Measurements from ENCODE around the gene KCTD18. TPM values are rescaled to one million over a fixed set of nuclear protein-coding genes. Genes with fewer than 3 reads are reported as not detected.

Gene KCTD18
- total and polyA plus RNA-seq, 2 of the 8 experiments (the other 6 are each of a cell fraction or from before 2014, with no cell fraction given), result 1.6 to 3.1 TPM

GRCh38 chr2:200506679-200507078 is 3.2 kb downstream of the KCTD18 start:
- no peak overlapping the region for H2BK15ac ChIP-seq (ENCODE audit: low read length)
- no peaks in the 10 kb centered on the region for H4K20me1 ChIP-seq (replicated peaks in 1 of 2; ENCODE audit: control insufficient read depth in 1 of 2, insufficient read depth in 2 of 2, low read length in 2 of 2)
- H3K4me3 ChIP-seq (ENCODE audit: extremely low read depth in 1 of 4, insufficient read depth in 2 of 4, low read depth in 3 of 4, low read length in 4 of 4), result no peak overlapping the region
- no peak overlapping the region for H2BK5ac ChIP-seq (ENCODE audit: low read depth, low read length)
- no peak overlapping the region for H4K5ac ChIP-seq (ENCODE audit: insufficient read length, low read depth, low read length)
- H3K4me1 ChIP-seq (replicated peaks in 1 of 4; ENCODE audit: control insufficient read depth in 3 of 4, insufficient read depth in 4 of 4, low read length in 3 of 4), result peaks cover 0 to 3% (median under 1%) of the 10 kb centered on the region in 4 experiments; a peak in 2 of 7 replicates
- H3K4ac ChIP-seq (replicated peaks; ENCODE audit: insufficient read length, low read depth, low read length), result no peak overlapping the region
- H3K14ac ChIP-seq (ENCODE audit: insufficient read length), result no peak overlapping the region
- ChIA-PET POLR2A (ENCODE audit: partially characterized antibody) (no interaction called here), CTCF (ENCODE audit: partially characterized antibody) (interaction anchor here (0.8 to 1.5 kb wide), 3 partner anchors 10 to 23 kb away, joined by 3 to 4 read pairs (median 3); no protein-coding TSS in a partner anchor)
- H4K8ac ChIP-seq (ENCODE audit: extremely low read depth, insufficient read depth, low read length), result no peak overlapping the region
- H3K9me3 ChIP-seq (ENCODE audit: insufficient read depth in 2 of 2, low read depth in 1 of 2, low read length in 1 of 2), result no peaks in the 10 kb centered on the region
- H4K91ac ChIP-seq (replicated peaks; ENCODE audit: insufficient read length, low read length), result no peak overlapping the region
- H2BK20ac ChIP-seq (ENCODE audit: low read length), result no peak overlapping the region
- no peak overlapping the region for H3K23ac ChIP-seq (ENCODE audit: insufficient read length)
- 0 out of 2 replicates have a peak, but pooled peaks cover 2% of the 10 kb centered on the region for H3K79me1 ChIP-seq (ENCODE audit: low read depth, low read length)
- no peak overlapping the region for H2BK120ac ChIP-seq (replicated peaks; ENCODE audit: low read depth, low read length)
- H3K9ac ChIP-seq (replicated peaks in 1 of 4; ENCODE audit: extremely low read depth in 1 of 4, low read depth in 3 of 4, low read length in 3 of 4), result no peak overlapping the region
- 79% methylated on average over 9 of the region's 9 CpGs; no CpG with 5 or more reads in 1 of the 2 experiments for WGBS, 2 experiments (ENCODE audit: extremely low coverage in 1 of 2, insufficient coverage in 1 of 2, insufficient read length in 1 of 2, insufficient replicate concordance in 2 of 2, low coverage in 1 of 2, low lambda C conversion rate in 2 of 2, missing lambda C conversion rate in 1 of 2)
- H3K27ac ChIP-seq (ENCODE audit: low read depth, low read length), result no peak overlapping the region
- H3K23me2 ChIP-seq (ENCODE audit: low read depth, low read length), result peaks cover 9% of the 10 kb centered on the region
- no peaks in the 10 kb centered on the region for H3K79me2 ChIP-seq (ENCODE audit: control insufficient read depth in 1 of 2, insufficient read depth in 2 of 2, low read length in 2 of 2)
- H2AFZ ChIP-seq (ENCODE audit: low read length), result no peak overlapping the region
- no peak overlapping the region for H2BK12ac ChIP-seq (ENCODE audit: low read depth, low read length)
- no peak for DNase-seq (ENCODE audit: low read depth in 1 of 2, low spot score in 2 of 2)
- no peak overlapping the region for H2AK5ac ChIP-seq (ENCODE audit: low read depth, low read length)
- no peaks in the 10 kb centered on the region for H3K27me3 ChIP-seq (replicated peaks in 1 of 4; ENCODE audit: control insufficient read depth in 3 of 4, extremely low read depth in 1 of 4, insufficient read depth in 3 of 4, low read length in 3 of 4)
- H3K56ac ChIP-seq (replicated peaks; ENCODE audit: insufficient read length, low read depth, low read length), result no peak overlapping the region
- FAIRE-seq, result no peak
- no peaks in the 10 kb centered on the region; a peak in 1 of 8 replicates for H3K36me3 ChIP-seq (ENCODE audit: control insufficient read depth in 2 of 4, insufficient read depth in 4 of 4, low read length in 3 of 4)
- H3K4me2 ChIP-seq (ENCODE audit: insufficient read depth in 1 of 2, low read depth in 2 of 2, low read length in 2 of 2), result no peak overlapping the region
- H3K18ac ChIP-seq (ENCODE audit: extremely low read depth, low read length), result no peak overlapping the region
- no peak for TF ChIP-seq CBX5 (IDR thresholded peaks at IDR 0.05; ENCODE audit: low read depth, low read length)
- no peak for TF ChIP-seq CBX8 (IDR thresholded peaks at IDR 0.05; ENCODE audit: borderline replicate concordance, low read depth, low read length)
- no peak for TF ChIP-seq EGR1 (IDR thresholded peaks at IDR 0.05; ENCODE audit: borderline replicate concordance, low read depth, low read length)
- no peak for TF ChIP-seq CTBP2 (IDR thresholded peaks at IDR 0.05; ENCODE audit: borderline replicate concordance, insufficient read depth, insufficient read length, low read length)
- no peak for TF ChIP-seq CTCF (IDR thresholded peaks at IDR 0.05; ENCODE audit: control extremely low read depth in 1 of 3, insufficient read depth in 1 of 3, low read depth in 1 of 3, low read length in 3 of 3)
- TF ChIP-seq POLR2AphosphoS5 (IDR thresholded peaks at IDR 0.05; ENCODE audit: low read depth, low read length), result no peak
- TF ChIP-seq KDM5A (IDR thresholded peaks at IDR 0.05; ENCODE audit: low read length), result no peak
- no peak for TF ChIP-seq POU5F1 (IDR thresholded peaks at IDR 0.05; ENCODE audit: low read depth, low read length)
- no peak for TF ChIP-seq PHF8 (conservative IDR thresholded peaks at IDR 0.05; ENCODE audit: low read depth, low read length)
- no peak for TF ChIP-seq ATF3 (IDR thresholded peaks at IDR 0.05; ENCODE audit: insufficient read depth, low read depth, low read length)
